Mucosa of stomach (tissue), 1 donor: Measurements from ENCODE around the gene KLHL25.

Experiments
- H3K27me3 ChIP-seq: one replicate; pipeline ENCODE4 v1.7.0; 2013; ENCODE audit warnings: mild to moderate bottlenecking, low read length; ENCODE audit not compliant: control insufficient read depth, insufficient read depth
- H3K36me3 ChIP-seq: one replicate; pipeline ENCODE4 v1.7.0; 2013; ENCODE audit warnings: low read length; ENCODE audit not compliant: control insufficient read depth, insufficient read depth
- H3K4me1 ChIP-seq: one replicate; pipeline ENCODE4 v1.7.0; 2013; ENCODE audit warnings: mild to moderate bottlenecking, low read length; ENCODE audit not compliant: control insufficient read depth, insufficient read depth
- H3K4me3 ChIP-seq: one replicate; pipeline ENCODE4 v1.7.0; 2013; ENCODE audit warnings: low read length
- H3K9ac ChIP-seq: one replicate; pipeline ENCODE4 v1.7.0; 2013; ENCODE audit warnings: mild to moderate bottlenecking, low read length, moderate library complexity
- H3K9me3 ChIP-seq: one replicate; pipeline ENCODE4 v1.7.0; 2013; ENCODE audit warnings: mild to moderate bottlenecking, low read length, moderate library complexity; ENCODE audit not compliant: control insufficient read depth
- donor health status: Pancreatic carcinoma.

The KLHL25 gene

GRCh38 chr15:85781099-85781498 lies 13.6 kb downstream of the KLHL25 start:
- H3K36me3 ChIP-seq, result no peaks in the 10 kb centered on the region
- H3K9ac ChIP-seq, result no peak overlapping the region
- H3K4me1 ChIP-seq, result peaks cover 9% of the 10 kb centered on the region
- H3K27me3 ChIP-seq, result no peaks in the 10 kb centered on the region
- no peak overlapping the region for H3K4me3 ChIP-seq
- H3K9me3 ChIP-seq, result no peaks in the 10 kb centered on the region

- Histone ChIP-seq H3K9me3 (no peaks in the 10 kb centered on the region), H3K4me3 (no peak overlapping the region), H3K4me1 (peaks cover 3% of the 10 kb centered on the region), H3K9ac (no peak overlapping the region), H3K36me3 (no peaks in the 10 kb centered on the region), H3K27me3 (no peaks in the 10 kb centered on the region)
These were observed 14.3 kb downstream of the KLHL25 start for GRCh38 chr15:85780225-85780985.

- no peak overlapping the region for H3K4me3 ChIP-seq
- no peak overlapping the region for H3K9ac ChIP-seq
- no peaks in the 10 kb centered on the region for H3K27me3 ChIP-seq
- no peaks in the 10 kb centered on the region for H3K36me3 ChIP-seq
- H3K4me1 ChIP-seq, result no peaks in the 10 kb centered on the region
- no peaks in the 10 kb centered on the region for H3K9me3 ChIP-seq
These were observed 15.5 kb downstream of the KLHL25 start for GRCh38 chr15:85779249-85779648.

GRCh38 chr15:85778107-85778776 lies 16.5 kb downstream of the KLHL25 start:
- Histone ChIP-seq H3K9ac (no peak overlapping the region), H3K4me1 (peaks cover 5% of the 10 kb centered on the region), H3K36me3 (no peaks in the 10 kb centered on the region), H3K4me3 (no peak overlapping the region), H3K27me3 (no peaks in the 10 kb centered on the region), H3K9me3 (no peaks in the 10 kb centered on the region)

GRCh38 chr15:85777250-85778106 lies 17.2 kb downstream of the KLHL25 start:
- H3K9ac ChIP-seq, result no peak overlapping the region
- no peaks in the 10 kb centered on the region for H3K27me3 ChIP-seq
- H3K4me3 ChIP-seq, result no peak overlapping the region
- no peaks in the 10 kb centered on the region for H3K9me3 ChIP-seq
- H3K36me3 ChIP-seq, result no peaks in the 10 kb centered on the region
- H3K4me1 ChIP-seq, result peaks cover 13% of the 10 kb centered on the region

GRCh38 chr15:85773970-85774369 lies 20.8 kb downstream of the KLHL25 start:
- Histone ChIP-seq H3K9me3 (no peaks in the 10 kb centered on the region), H3K9ac (no peak overlapping the region)

GRCh38 chr15:85773249-85773648 lies 21.5 kb downstream of the KLHL25 start:
- no peak overlapping the region for H3K9ac ChIP-seq
- no peak overlapping the region for H3K4me3 ChIP-seq
- H3K27me3 ChIP-seq, result no peaks in the 10 kb centered on the region
- H3K4me1 ChIP-seq, result peaks cover 18% of the 10 kb centered on the region
- H3K36me3 ChIP-seq, result no peaks in the 10 kb centered on the region
- H3K9me3 ChIP-seq, result no peaks in the 10 kb centered on the region

More at GRCh38 chr15:85773970-85774369, 20.8 kb downstream of the KLHL25 start:
- Histone ChIP-seq H3K4me1 (peaks cover 18% of the 10 kb centered on the region), H3K36me3 (no peaks in the 10 kb centered on the region), H3K27me3 (no peaks in the 10 kb centered on the region), H3K4me3 (no peak overlapping the region)

- Histone ChIP-seq H3K4me3 (no peak overlapping the region), H3K4me1 (peaks cover 18% of the 10 kb centered on the region), H3K27me3 (no peaks in the 10 kb centered on the region), H3K36me3 (no peaks in the 10 kb centered on the region), H3K9me3 (no peaks in the 10 kb centered on the region), H3K9ac (no peak overlapping the region)
These were observed 22.1 kb downstream of the KLHL25 start for GRCh38 chr15:85772668-85773067.

GRCh38 chr15:85771781-85772445 lies 22.8 kb downstream of the KLHL25 start:
- H3K4me1 ChIP-seq, result peaks cover 18% of the 10 kb centered on the region
- no peak overlapping the region for H3K4me3 ChIP-seq
- no peaks in the 10 kb centered on the region for H3K9me3 ChIP-seq
- H3K9ac ChIP-seq, result no peak overlapping the region
- H3K27me3 ChIP-seq, result no peaks in the 10 kb centered on the region
- no peaks in the 10 kb centered on the region for H3K36me3 ChIP-seq

GRCh38 chr15:85771271-85771670 lies 23.5 kb downstream of the KLHL25 start:
- H3K27me3 ChIP-seq, result no peaks in the 10 kb centered on the region
- H3K9me3 ChIP-seq, result no peaks in the 10 kb centered on the region
- no peak overlapping the region for H3K4me3 ChIP-seq
- H3K9ac ChIP-seq, result no peak overlapping the region
- no peaks in the 10 kb centered on the region for H3K36me3 ChIP-seq
- H3K4me1 ChIP-seq, result peaks cover 18% of the 10 kb centered on the region

- no peaks in the 10 kb centered on the region for H3K36me3 ChIP-seq
- no peak overlapping the region for H3K4me3 ChIP-seq
- H3K4me1 ChIP-seq, result peaks cover 18% of the 10 kb centered on the region
- no peaks in the 10 kb centered on the region for H3K9me3 ChIP-seq
- H3K27me3 ChIP-seq, result no peaks in the 10 kb centered on the region
- no peak overlapping the region for H3K9ac ChIP-seq
These were observed 24.4 kb downstream of the KLHL25 start for GRCh38 chr15:85770096-85771041.
